Effector memory CD4-positive, alpha-beta T cell (primary cell): ENCODE data around the gene TPBGL.

Experiments used
- DNase-seq, 3 donors: peaks; one replicate each; pipeline ENCODE4 v3.0.0-alpha.2; 2020
- H3K27ac ChIP-seq: 2 replicates; pipeline ENCODE4 v1.7.0; 2013; ENCODE audit warnings: mild to moderate bottlenecking, low read length, moderate library complexity; ENCODE audit not compliant: insufficient read depth, poor library complexity, severe bottlenecking
- H3K27me3 ChIP-seq: replicated peaks from 2 replicates; pipeline ENCODE4 v1.7.0; 2013; ENCODE audit warnings: mild to moderate bottlenecking, low read length; ENCODE audit not compliant: insufficient read depth, control insufficient read depth, poor library complexity, severe bottlenecking
- H3K36me3 ChIP-seq: 2 replicates; pipeline ENCODE4 v1.7.0; 2013; ENCODE audit warnings: mild to moderate bottlenecking, low read length, moderate library complexity; ENCODE audit not compliant: control insufficient read depth, insufficient read depth
- H3K4me1 ChIP-seq: 2 replicates; pipeline ENCODE4 v1.7.0; 2013; ENCODE audit warnings: low read length, mild to moderate bottlenecking; ENCODE audit not compliant: control insufficient read depth, insufficient read depth, poor library complexity, severe bottlenecking
- H3K4me3 ChIP-seq: 2 replicates; pipeline ENCODE4 v1.7.0; 2013; ENCODE audit warnings: low read length, low read depth, mild to moderate bottlenecking; ENCODE audit not compliant: insufficient read depth, poor library complexity, severe bottlenecking
- H3K9me3 ChIP-seq: 2 replicates; pipeline ENCODE4 v1.7.0; 2013; ENCODE audit warnings: mild to moderate bottlenecking, low read length, moderate library complexity; ENCODE audit not compliant: control insufficient read depth

The TPBGL gene

GRCh38 chr11:75245356-75246005 lies 4.9 kb downstream of the TPBGL start:
- H3K36me3 ChIP-seq = no peaks in the 10 kb centered on the region

GRCh38 chr11:75246006-75246670 lies 5.6 kb downstream of the TPBGL start:
- H3K27me3 ChIP-seq = peaks cover 7% of the 10 kb centered on the region
- no peak for DNase-seq

More at GRCh38 chr11:75245356-75246005, 4.9 kb downstream of the TPBGL start:
- Histone ChIP-seq H3K4me1 (peaks cover 2% of the 10 kb centered on the region), H3K27ac (no peak overlapping the region), H3K4me3 (no peak overlapping the region), H3K9me3 (no peaks in the 10 kb centered on the region), H3K27me3 (peaks cover 10% of the 10 kb centered on the region)
- DNase-seq = no peak

GRCh38 chr11:75246671-75247350 lies 6.2 kb downstream of the TPBGL start:
- Histone ChIP-seq H3K4me1 (no peaks in the 10 kb centered on the region), H3K27me3 (peaks cover 7% of the 10 kb centered on the region), H3K4me3 (no peak overlapping the region), H3K27ac (no peak overlapping the region), H3K9me3 (no peaks in the 10 kb centered on the region), H3K36me3 (no peaks in the 10 kb centered on the region)
- no peak for DNase-seq

More at GRCh38 chr11:75246006-75246670, 5.6 kb downstream of the TPBGL start:
- no peaks in the 10 kb centered on the region for H3K9me3 ChIP-seq
- H3K36me3 ChIP-seq = no peaks in the 10 kb centered on the region
- no peak overlapping the region for H3K27ac ChIP-seq
- no peaks in the 10 kb centered on the region for H3K4me1 ChIP-seq
- H3K4me3 ChIP-seq = no peak overlapping the region

- no peaks in the 10 kb centered on the region for H3K36me3 ChIP-seq
- H3K27me3 ChIP-seq = no peaks in the 10 kb centered on the region
- H3K4me1 ChIP-seq = no peaks in the 10 kb centered on the region
- H3K27ac ChIP-seq = no peak overlapping the region
- H3K9me3 ChIP-seq = no peaks in the 10 kb centered on the region
- H3K4me3 ChIP-seq = no peak overlapping the region
- DNase-seq = no peak
Measured at GRCh38 chr11:75248924-75249256, 8.3 kb downstream of the TPBGL start.

- no peak for DNase-seq
- Histone ChIP-seq H3K27ac (no peak overlapping the region), H3K27me3 (no peaks in the 10 kb centered on the region), H3K9me3 (no peaks in the 10 kb centered on the region), H3K36me3 (no peaks in the 10 kb centered on the region), H3K4me3 (no peak overlapping the region), H3K4me1 (no peaks in the 10 kb centered on the region)
Measured at GRCh38 chr11:75249704-75250103, 9.1 kb downstream of the TPBGL start.

- H3K36me3 ChIP-seq = no peaks in the 10 kb centered on the region
- H3K27me3 ChIP-seq = no peaks in the 10 kb centered on the region
- H3K4me1 ChIP-seq = no peaks in the 10 kb centered on the region
- no peaks in the 10 kb centered on the region for H3K9me3 ChIP-seq
- no peak overlapping the region for H3K4me3 ChIP-seq
- no peak overlapping the region for H3K27ac ChIP-seq
- no peak for DNase-seq
Measured at GRCh38 chr11:75254326-75254725, 13.8 kb downstream of the TPBGL start.

- no peak for DNase-seq
- peak overlapping the region; percentile 1 for H3K27ac ChIP-seq
- H3K4me1 ChIP-seq = peaks cover 29% of the 10 kb centered on the region
Measured at GRCh38 chr11:75260396-75261170, 20.0 kb downstream of the TPBGL start.

GRCh38 chr11:75261902-75262361 lies 21.4 kb downstream of the TPBGL start:
- Histone ChIP-seq H3K27me3 (no peaks in the 10 kb centered on the region), H3K36me3 (peaks cover 7% of the 10 kb centered on the region), H3K4me3 (no peak overlapping the region), H3K9me3 (no peaks in the 10 kb centered on the region), H3K4me1 (peaks cover 29% of the 10 kb centered on the region), H3K27ac (no peak overlapping the region)
- DNase-seq = no peak

More at GRCh38 chr11:75260396-75261170, 20.0 kb downstream of the TPBGL start:
- Histone ChIP-seq H3K9me3 (no peaks in the 10 kb centered on the region), H3K27me3 (no peaks in the 10 kb centered on the region), H3K4me3 (no peak overlapping the region), H3K36me3 (peaks cover under 1% of the 10 kb centered on the region)

GRCh38 chr11:75262436-75262835 lies 21.9 kb downstream of the TPBGL start:
- Histone ChIP-seq H3K4me3 (no peak overlapping the region), H3K9me3 (no peaks in the 10 kb centered on the region), H3K36me3 (peaks cover 10% of the 10 kb centered on the region), H3K27ac (no peak overlapping the region), H3K27me3 (no peaks in the 10 kb centered on the region), H3K4me1 (peaks cover 29% of the 10 kb centered on the region)
- DNase-seq = no peak
